Measurements from ENCODE around the gene MAD1L1. TPM values are rescaled to one million over a fixed set of nuclear protein-coding genes. Genes with fewer than 3 reads are reported as not detected.
A peak's percentile ranks its signal among the peaks of the same experiment; 100 is the strongest.

The MAD1L1 gene
- total and polyA plus RNA-seq, 10 donors = 47.3 to 118 (median 68.2) TPM

DNA sequence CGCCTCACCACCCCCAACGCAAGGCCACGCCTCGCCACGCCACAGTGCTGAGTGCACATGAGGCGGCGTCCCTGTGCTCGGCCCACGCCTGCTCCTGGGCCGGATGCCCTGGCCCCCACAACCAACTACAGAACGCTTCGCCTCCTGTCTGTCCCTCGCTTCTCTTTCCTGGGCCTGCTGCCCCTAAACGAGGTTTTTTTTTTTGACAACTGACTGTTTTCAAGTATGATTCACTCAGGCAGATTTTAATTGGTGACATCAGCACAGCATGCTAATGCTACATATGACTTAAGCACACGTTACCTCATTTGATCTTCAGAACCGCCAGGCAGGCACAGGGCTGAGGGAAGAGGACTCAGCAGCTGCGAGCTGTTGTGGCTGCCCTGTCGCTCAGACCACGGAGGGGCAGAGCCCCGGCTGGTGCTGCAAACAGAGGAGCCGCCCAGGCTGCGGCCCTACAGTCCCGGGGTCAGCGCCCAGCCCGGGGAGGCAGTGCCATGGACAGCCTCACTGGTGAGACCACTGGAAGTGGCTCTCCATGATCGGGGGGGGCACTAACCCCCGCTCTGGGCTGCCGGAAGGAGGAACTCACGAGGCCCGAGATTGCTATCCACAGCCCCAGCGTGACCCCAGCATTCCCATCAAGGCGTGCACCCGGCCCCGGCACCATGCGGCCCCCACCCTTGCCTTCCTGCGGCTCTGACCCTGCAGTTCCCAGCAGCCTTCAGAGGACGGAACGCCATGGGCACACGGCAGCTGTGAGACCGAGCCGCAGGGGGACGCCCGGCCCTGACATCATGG lies 212.8 kb downstream of the MAD1L1 start:
- peaks cover 13 to 47% (median 38%) of the 10 kb centered on the region in 6 donors for H3K4me1 ChIP-seq
- peak; percentile 92 for DNase-seq
- H3K36me3 ChIP-seq = peaks cover 0 to 7% (median 0%) of the 10 kb centered on the region in 6 donors
- 24 to 38% (median 26%) methylated on average over 18 to 43 of the region's 43 CpGs for WGBS, 5 donors
- TF ChIP-seq POLR2AphosphoS5 (IDR thresholded peaks at IDR 0.05) = peak; percentile 43 to 81 (median 81)
- no peak for TF ChIP-seq POLR2A (IDR thresholded peaks at IDR 0.05)
- H3K9me3 ChIP-seq = peaks cover 0 to 10% (median 7%) of the 10 kb centered on the region in 8 donors
- no peaks in the 10 kb centered on the region for H3K27me3 ChIP-seq (replicated peaks in 1 of 7)
- peak overlapping the region; percentile 69 to 89 (median 85) for H3K27ac ChIP-seq
- peak overlapping the region in 5 of 8 donors; percentile 2 to 51 (median 18) for H3K4me3 ChIP-seq
- intact Hi-C loops (cut with DNase I; ENCODE audit: low total_unique reads) = no loop called here

DNA sequence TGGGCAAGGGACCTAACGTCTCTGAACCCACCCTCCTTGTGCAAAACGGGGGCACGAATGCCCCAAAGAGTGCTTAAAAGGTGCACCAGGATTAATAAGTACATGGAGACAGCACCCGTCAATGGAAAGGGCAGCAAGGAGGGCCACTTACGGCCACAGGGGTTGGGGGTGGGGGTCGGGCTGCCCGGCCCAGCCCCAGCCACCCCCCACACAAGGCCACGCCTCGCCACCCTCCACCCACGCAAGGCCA lies 213.4 kb downstream of the MAD1L1 start:
- peak overlapping the region; percentile 69 to 89 (median 85) for H3K27ac ChIP-seq
- WGBS, 5 donors = 16 to 29% (median 26%) methylated on average over 3 to 10 of the region's 10 CpGs
- peak overlapping the region in 4 of 8 donors; percentile 5 to 51 (median 22) for H3K4me3 ChIP-seq
- peaks cover 13 to 47% (median 38%) of the 10 kb centered on the region in 6 donors for H3K4me1 ChIP-seq
- no peaks in the 10 kb centered on the region for H3K27me3 ChIP-seq (replicated peaks in 1 of 7)
- TF ChIP-seq POLR2A (IDR thresholded peaks at IDR 0.05) (no peak), POLR2AphosphoS5 (IDR thresholded peaks at IDR 0.05) (no peak)
- TF ChIP-seq, protein P1, sequence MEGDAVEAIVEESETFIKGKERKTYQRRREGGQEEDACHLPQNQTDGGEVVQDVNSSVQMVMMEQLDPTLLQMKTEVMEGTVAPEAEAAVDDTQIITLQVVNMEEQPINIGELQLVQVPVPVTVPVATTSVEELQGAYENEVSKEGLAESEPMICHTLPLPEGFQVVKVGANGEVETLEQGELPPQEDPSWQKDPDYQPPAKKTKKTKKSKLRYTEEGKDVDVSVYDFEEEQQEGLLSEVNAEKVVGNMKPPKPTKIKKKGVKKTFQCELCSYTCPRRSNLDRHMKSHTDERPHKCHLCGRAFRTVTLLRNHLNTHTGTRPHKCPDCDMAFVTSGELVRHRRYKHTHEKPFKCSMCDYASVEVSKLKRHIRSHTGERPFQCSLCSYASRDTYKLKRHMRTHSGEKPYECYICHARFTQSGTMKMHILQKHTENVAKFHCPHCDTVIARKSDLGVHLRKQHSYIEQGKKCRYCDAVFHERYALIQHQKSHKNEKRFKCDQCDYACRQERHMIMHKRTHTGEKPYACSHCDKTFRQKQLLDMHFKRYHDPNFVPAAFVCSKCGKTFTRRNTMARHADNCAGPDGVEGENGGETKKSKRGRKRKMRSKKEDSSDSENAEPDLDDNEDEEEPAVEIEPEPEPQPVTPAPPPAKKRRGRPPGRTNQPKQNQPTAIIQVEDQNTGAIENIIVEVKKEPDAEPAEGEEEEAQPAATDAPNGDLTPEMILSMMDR (IDR thresholded peaks at IDR 0.05 in 8 of 11, conservative IDR thresholded peaks at IDR 0.05 in 3 of 11) = no peak
- H3K9me3 ChIP-seq = peaks cover 0 to 4% (median 2%) of the 10 kb centered on the region in 8 donors
- peaks cover 0 to 13% (median 2%) of the 10 kb centered on the region in 6 donors for H3K36me3 ChIP-seq
- intact Hi-C loops (cut with DNase I; ENCODE audit: low total_unique reads) = no loop called here
- DNase-seq = no peak

DNA sequence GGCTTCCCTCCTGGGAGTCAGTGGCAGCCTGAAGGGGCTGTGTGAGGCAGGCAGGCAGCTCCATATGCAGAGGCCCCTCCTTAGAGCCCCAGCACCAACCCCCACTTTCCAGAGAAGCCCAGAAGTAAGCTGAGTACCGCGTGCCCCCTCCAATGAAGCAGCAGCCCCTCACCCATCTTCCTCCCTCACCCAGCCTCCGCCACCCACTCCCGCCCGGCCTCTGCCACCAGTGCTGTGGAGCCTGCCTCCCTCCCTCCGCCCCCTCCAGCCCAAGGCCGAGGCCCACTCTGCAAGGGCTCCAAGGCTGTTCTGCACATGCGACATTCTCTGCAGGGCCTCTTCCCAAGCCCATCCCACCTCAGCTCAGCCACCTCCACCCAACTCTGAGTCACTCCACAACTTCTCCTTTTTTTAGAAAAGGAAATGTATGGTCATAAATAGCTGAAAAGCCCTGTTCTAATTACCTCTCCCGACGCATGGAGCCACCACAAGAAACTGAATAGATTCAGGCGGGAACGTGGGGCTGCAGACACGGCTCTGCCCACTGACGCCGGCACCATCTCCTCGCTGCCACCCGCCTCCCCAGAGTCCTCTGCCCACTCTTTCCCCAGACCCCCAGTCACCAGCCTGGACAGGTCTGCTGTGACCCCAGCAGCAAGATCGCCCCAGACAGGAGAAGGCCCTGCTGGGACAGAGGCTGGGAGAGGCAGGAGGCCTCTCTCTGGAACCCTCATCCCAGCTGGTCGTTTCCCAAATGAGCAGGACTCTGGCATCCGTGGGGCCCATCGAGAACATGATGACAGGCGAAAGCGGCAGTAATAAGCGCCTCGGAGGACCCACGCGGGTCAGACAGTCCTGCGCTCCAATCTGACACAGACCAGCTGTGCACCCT lies 213.9 kb downstream of the MAD1L1 start:
- peaks cover 13 to 47% (median 38%) of the 10 kb centered on the region in 6 donors for H3K4me1 ChIP-seq
- peak overlapping the region in 4 of 8 donors; percentile 5 to 51 (median 22) for H3K4me3 ChIP-seq
- intact Hi-C loops (cut with DNase I; ENCODE audit: low total_unique reads) = no loop called here
- peak overlapping the region; percentile 69 to 89 (median 85) for H3K27ac ChIP-seq
- peaks cover 0 to 18% (median 5%) of the 10 kb centered on the region in 6 donors for H3K36me3 ChIP-seq
- no peaks in the 10 kb centered on the region for H3K27me3 ChIP-seq (replicated peaks in 1 of 7)
- TF ChIP-seq, protein P1 (IDR thresholded peaks at IDR 0.05 in 8 of 11, conservative IDR thresholded peaks at IDR 0.05 in 3 of 11) = no peak
- TF ChIP-seq POLR2A (IDR thresholded peaks at IDR 0.05) (no peak), POLR2AphosphoS5 (IDR thresholded peaks at IDR 0.05) (no peak)
- WGBS, 5 donors = 40 to 50% (median 45%) methylated on average over 23 to 28 of the region's 28 CpGs
- DNase-seq = peak; percentile 83
- H3K9me3 ChIP-seq = no peaks in the 10 kb centered on the region

DNA sequence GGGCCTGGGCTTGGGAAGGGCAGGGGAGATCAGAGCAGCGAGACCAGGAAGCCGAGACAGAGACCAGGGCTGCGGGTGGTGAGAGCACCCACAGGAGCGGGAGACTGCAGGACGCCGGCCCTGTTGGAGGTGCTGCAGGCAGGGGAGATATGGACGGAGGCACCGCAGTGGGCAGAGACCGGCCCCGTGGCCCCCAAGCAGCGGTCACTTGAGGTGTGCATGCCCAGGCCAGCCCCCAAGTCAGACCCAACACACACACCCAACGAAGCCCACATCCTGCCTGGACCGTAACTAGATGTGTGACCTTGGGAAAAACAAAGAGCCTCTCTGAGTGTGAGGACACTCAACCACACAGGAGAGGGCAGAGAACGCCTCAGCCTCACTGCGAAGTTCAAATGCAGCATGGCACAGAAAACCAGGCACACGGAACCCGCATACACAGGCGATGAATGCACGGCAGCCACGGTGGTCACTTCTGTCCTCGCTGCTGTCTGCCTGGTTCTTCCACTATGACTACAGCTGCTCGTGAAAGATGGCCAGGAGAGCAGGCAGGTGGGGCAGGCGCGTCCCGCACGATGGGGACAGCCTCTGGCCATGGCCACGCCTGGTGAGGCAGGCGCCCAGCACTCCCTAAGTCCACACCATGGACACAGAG lies 214.7 kb downstream of the MAD1L1 start:
- no peaks in the 10 kb centered on the region for H3K9me3 ChIP-seq
- H3K27me3 ChIP-seq (replicated peaks in 1 of 7) = no peaks in the 10 kb centered on the region
- 66 to 82% (median 78%) methylated on average over 19 to 28 of the region's 28 CpGs for WGBS, 5 donors
- peak overlapping the region in 7 of 8 donors; percentile 69 to 89 (median 86) for H3K27ac ChIP-seq
- peak in 2 of 3 donors; percentile 10 to 19 for TF ChIP-seq POLR2AphosphoS5 (IDR thresholded peaks at IDR 0.05)
- no peak for TF ChIP-seq POLR2A (IDR thresholded peaks at IDR 0.05)
- TF ChIP-seq, protein P1 (IDR thresholded peaks at IDR 0.05 in 8 of 11, conservative IDR thresholded peaks at IDR 0.05 in 3 of 11) = no peak
- intact Hi-C loops (cut with DNase I; ENCODE audit: low total_unique reads) = no loop called here
- peak; percentile 71 for DNase-seq
- H3K36me3 ChIP-seq = peaks cover 0 to 26% (median 9%) of the 10 kb centered on the region in 6 donors
- peaks cover 13 to 47% (median 38%) of the 10 kb centered on the region in 6 donors for H3K4me1 ChIP-seq
- no peak overlapping the region for H3K4me3 ChIP-seq
